HEK293 (cell line): ENCODE results near the gene PDE3A.

Experiments used
- HOXA7 ChIP-seq: sonication (generic); formaldehyde crosslinking; IDR thresholded peaks from 2 replicates; pipeline ENCODE4 v1.8.1; 2022; ENCODE audit warnings: missing genetic modification reagents, borderline replicate concordance
- PRDM1 ChIP-seq: fragments of 450-650 bp; formaldehyde crosslinking; IDR thresholded peaks from 2 replicates; pipeline ENCODE4; 2016; ENCODE audit warnings: missing biosample characterization, missing genetic modification characterization
- ZEB2 ChIP-seq: fragments of 450-650 bp; formaldehyde crosslinking; IDR thresholded peaks from 2 replicates; pipeline ENCODE4 v1.5.1; 2016; ENCODE audit warnings: missing biosample characterization, missing genetic modification characterization
- ZNF558 ChIP-seq: fragments of 450-650 bp; formaldehyde crosslinking; IDR thresholded peaks from 2 replicates; pipeline ENCODE4 v1.5.1; 2016; ENCODE audit warnings: missing biosample characterization, missing genetic modification characterization
- ZNF626 ChIP-seq: fragments of 450-650 bp; sonication (Bioruptor Pico); formaldehyde crosslinking; IDR thresholded peaks from 2 replicates; pipeline ENCODE4 v1.5.1; 2018; ENCODE audit warnings: missing biosample characterization, missing genetic modification characterization, inconsistent platforms
- ZNF768 ChIP-seq: fragments of 450-650 bp; formaldehyde crosslinking; IDR thresholded peaks from 2 replicates; pipeline ENCODE4 v1.5.1; 2018; ENCODE audit warnings: missing biosample characterization, mild to moderate bottlenecking, missing genetic modification characterization
- TF ChIP-seq, protein P1 (sequence below): fragments of 450-650 bp; formaldehyde crosslinking; IDR thresholded peaks from 2 replicates; pipeline ENCODE4 v1.5.1; 2016; ENCODE audit warnings: missing biosample characterization, missing genetic modification characterization
- TF ChIP-seq, protein P2 (sequence below): fragments of 450-650 bp; formaldehyde crosslinking; IDR thresholded peaks from 2 replicates; pipeline ENCODE4 v1.5.1; 2016; ENCODE audit warnings: missing biosample characterization, missing genetic modification characterization, low read depth
- TF ChIP-seq, protein P3 (sequence below): fragments of 450-650 bp; formaldehyde crosslinking; IDR thresholded peaks from 2 replicates; pipeline ENCODE4 v1.5.1; 2016; ENCODE audit warnings: missing biosample characterization, missing genetic modification characterization
- TF ChIP-seq, protein P4 (sequence below): IDR thresholded peaks from 2 replicates; pipeline ENCODE4 v1.6.1; 2011; ENCODE audit warnings: mild to moderate bottlenecking, low read depth, low read length, borderline replicate concordance
- TF ChIP-seq, protein P5 (sequence below): fragments of 450-650 bp; formaldehyde crosslinking; IDR thresholded peaks from 2 replicates; pipeline ENCODE4 v1.5.1; 2016; ENCODE audit warnings: missing biosample characterization, missing genetic modification characterization
- TF ChIP-seq, protein P6 (sequence below): fragments of 450-650 bp; formaldehyde crosslinking; IDR thresholded peaks from 2 replicates; pipeline ENCODE4 v1.5.1; 2016; ENCODE audit warnings: missing biosample characterization, missing genetic modification characterization

DNA sequence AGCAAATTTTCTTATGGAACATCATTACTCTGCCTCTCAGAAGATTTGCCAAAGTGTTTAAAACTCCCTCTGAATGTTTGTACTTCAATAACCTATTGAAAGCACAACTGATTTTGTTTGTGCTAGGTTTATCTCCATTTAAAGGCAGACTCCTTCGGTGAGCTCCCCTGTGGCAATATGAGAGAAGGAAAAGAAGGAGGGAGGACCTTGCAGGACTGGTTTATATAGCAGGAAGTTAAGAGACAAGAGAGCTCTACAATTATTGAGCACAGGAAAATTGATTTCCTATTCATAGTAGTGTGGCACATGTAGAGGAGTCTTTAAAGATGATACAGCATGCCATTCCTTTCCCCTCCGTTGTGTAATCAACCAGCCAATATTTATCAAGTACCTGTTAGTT is 75.5 kb downstream of the PDE3A start:
- TF ChIP-seq, protein P1, sequence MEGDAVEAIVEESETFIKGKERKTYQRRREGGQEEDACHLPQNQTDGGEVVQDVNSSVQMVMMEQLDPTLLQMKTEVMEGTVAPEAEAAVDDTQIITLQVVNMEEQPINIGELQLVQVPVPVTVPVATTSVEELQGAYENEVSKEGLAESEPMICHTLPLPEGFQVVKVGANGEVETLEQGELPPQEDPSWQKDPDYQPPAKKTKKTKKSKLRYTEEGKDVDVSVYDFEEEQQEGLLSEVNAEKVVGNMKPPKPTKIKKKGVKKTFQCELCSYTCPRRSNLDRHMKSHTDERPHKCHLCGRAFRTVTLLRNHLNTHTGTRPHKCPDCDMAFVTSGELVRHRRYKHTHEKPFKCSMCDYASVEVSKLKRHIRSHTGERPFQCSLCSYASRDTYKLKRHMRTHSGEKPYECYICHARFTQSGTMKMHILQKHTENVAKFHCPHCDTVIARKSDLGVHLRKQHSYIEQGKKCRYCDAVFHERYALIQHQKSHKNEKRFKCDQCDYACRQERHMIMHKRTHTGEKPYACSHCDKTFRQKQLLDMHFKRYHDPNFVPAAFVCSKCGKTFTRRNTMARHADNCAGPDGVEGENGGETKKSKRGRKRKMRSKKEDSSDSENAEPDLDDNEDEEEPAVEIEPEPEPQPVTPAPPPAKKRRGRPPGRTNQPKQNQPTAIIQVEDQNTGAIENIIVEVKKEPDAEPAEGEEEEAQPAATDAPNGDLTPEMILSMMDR (tag by site-specific recombination), result no peak
- TF ChIP-seq, protein P2, sequence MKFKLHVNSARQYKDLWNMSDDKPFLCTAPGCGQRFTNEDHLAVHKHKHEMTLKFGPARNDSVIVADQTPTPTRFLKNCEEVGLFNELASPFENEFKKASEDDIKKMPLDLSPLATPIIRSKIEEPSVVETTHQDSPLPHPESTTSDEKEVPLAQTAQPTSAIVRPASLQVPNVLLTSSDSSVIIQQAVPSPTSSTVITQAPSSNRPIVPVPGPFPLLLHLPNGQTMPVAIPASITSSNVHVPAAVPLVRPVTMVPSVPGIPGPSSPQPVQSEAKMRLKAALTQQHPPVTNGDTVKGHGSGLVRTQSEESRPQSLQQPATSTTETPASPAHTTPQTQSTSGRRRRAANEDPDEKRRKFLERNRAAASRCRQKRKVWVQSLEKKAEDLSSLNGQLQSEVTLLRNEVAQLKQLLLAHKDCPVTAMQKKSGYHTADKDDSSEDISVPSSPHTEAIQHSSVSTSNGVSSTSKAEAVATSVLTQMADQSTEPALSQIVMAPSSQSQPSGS, result no peak
- TF ChIP-seq, protein P3, sequence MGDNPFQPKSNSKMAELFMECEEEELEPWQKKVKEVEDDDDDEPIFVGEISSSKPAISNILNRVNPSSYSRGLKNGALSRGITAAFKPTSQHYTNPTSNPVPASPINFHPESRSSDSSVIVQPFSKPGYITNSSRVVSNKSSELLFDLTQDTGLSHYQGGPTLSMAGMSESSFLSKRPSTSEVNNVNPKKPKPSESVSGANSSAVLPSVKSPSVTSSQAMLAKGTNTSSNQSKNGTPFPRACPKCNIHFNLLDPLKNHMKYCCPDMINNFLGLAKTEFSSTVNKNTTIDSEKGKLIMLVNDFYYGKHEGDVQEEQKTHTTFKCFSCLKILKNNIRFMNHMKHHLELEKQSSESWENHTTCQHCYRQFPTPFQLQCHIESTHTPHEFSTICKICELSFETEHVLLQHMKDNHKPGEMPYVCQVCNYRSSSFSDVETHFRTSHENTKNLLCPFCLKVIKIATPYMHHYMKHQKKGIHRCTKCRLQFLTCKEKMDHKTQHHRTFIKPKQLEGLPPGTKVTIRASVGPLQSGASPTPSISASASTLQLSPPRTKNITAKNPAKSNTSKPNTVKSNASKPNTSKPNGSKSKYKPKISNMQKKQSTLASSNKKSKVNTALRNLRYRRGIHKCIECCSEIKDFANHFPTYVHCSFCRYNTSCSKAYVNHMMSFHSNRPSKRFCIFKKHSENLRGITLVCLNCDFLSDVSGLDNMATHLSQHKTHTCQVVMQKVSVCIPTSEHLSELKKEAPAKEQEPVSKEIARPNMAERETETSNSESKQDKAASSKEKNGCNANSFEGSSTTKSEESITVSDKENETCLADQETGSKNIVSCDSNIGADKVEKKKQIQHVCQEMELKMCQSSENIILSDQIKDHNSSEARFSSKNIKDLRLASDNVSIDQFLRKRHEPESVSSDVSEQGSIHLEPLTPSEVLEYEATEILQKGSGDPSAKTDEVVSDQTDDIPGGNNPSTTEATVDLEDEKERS (tag by site-specific recombination), result no peak
- TF ChIP-seq, protein P4, sequence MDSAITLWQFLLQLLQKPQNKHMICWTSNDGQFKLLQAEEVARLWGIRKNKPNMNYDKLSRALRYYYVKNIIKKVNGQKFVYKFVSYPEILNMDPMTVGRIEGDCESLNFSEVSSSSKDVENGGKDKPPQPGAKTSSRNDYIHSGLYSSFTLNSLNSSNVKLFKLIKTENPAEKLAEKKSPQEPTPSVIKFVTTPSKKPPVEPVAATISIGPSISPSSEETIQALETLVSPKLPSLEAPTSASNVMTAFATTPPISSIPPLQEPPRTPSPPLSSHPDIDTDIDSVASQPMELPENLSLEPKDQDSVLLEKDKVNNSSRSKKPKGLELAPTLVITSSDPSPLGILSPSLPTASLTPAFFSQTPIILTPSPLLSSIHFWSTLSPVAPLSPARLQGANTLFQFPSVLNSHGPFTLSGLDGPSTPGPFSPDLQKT, result no peak
- TF ChIP-seq ZNF626 (no peak), ZNF768 (tag by site-specific recombination) (no peak), ZNF558 (tag by site-specific recombination) (no peak), HOXA7 (CRISPR knock-in tag) (no peak), PRDM1 (tag by site-specific recombination) (no peak), ZEB2 (tag by site-specific recombination) (no peak)
- TF ChIP-seq, protein P5, sequence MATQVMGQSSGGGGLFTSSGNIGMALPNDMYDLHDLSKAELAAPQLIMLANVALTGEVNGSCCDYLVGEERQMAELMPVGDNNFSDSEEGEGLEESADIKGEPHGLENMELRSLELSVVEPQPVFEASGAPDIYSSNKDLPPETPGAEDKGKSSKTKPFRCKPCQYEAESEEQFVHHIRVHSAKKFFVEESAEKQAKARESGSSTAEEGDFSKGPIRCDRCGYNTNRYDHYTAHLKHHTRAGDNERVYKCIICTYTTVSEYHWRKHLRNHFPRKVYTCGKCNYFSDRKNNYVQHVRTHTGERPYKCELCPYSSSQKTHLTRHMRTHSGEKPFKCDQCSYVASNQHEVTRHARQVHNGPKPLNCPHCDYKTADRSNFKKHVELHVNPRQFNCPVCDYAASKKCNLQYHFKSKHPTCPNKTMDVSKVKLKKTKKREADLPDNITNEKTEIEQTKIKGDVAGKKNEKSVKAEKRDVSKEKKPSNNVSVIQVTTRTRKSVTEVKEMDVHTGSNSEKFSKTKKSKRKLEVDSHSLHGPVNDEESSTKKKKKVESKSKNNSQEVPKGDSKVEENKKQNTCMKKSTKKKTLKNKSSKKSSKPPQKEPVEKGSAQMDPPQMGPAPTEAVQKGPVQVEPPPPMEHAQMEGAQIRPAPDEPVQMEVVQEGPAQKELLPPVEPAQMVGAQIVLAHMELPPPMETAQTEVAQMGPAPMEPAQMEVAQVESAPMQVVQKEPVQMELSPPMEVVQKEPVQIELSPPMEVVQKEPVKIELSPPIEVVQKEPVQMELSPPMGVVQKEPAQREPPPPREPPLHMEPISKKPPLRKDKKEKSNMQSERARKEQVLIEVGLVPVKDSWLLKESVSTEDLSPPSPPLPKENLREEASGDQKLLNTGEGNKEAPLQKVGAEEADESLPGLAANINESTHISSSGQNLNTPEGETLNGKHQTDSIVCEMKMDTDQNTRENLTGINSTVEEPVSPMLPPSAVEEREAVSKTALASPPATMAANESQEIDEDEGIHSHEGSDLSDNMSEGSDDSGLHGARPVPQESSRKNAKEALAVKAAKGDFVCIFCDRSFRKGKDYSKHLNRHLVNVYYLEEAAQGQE (tag by site-specific recombination), result no peak
- TF ChIP-seq, protein P6, sequence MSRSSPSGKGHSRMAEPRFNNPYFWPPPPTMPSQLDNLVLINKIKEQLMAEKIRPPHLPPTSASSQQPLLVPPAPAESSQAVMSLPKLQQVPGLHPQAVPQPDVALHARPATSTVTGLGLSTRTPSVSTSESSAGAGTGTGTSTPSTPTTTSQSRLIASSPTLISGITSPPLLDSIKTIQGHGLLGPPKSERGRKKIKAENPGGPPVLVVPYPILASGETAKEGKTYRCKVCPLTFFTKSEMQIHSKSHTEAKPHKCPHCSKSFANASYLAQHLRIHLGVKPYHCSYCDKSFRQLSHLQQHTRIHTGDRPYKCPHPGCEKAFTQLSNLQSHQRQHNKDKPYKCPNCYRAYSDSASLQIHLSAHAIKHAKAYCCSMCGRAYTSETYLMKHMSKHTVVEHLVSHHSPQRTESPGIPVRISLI (tag by site-specific recombination), result no peak
